ENCODE measurements around the gene C6orf163. TPM values are rescaled to one million over a fixed set of nuclear protein-coding genes. Genes with fewer than 3 reads are reported as not detected.

C6orf163 gene
- total and polyA plus RNA-seq, 2 of the 13 experiments (the other 11 are each of a cell fraction or from before 2014, with no cell fraction given): 0.62 to 1.8 TPM

GRCh38 chr6:87322304-87323212 lies 22.1 kb upstream of the C6orf163 start, which contains the start of gene SMIM8 (continued):
- TF ChIP-seq ZFAT (CRISPR knock-in tag; conservative IDR thresholded peaks at IDR 0.05): no peak
- peak; percentile 52; the same call in 1 of the 2 replicates for TF ChIP-seq MTERF4 (CRISPR knock-in tag; IDR thresholded peaks at IDR 0.05)
- TF ChIP-seq SAP130 (CRISPR knock-in tag; IDR thresholded peaks at IDR 0.05; ENCODE audit: low read depth): peak; percentile 83
- TF ChIP-seq NFE2L1 (CRISPR knock-in tag; IDR thresholded peaks at IDR 0.05; ENCODE audit: borderline replicate concordance): no peak
- TF ChIP-seq ARID5B (CRISPR knock-in tag; IDR thresholded peaks at IDR 0.05): peak; percentile 82; the same call in 1 of the 2 replicates
- no peak for TF ChIP-seq ZNF850 (CRISPR knock-in tag; conservative IDR thresholded peaks at IDR 0.05)
- TF ChIP-seq ZNF430 (CRISPR knock-in tag; IDR thresholded peaks at IDR 0.05): peak; percentile 91; the same call in 1 of the 2 replicates
- TF ChIP-seq ZNF362 (CRISPR knock-in tag; IDR thresholded peaks at IDR 0.05; ENCODE audit: borderline replicate concordance): no peak
- no peak for TF ChIP-seq RBAK (CRISPR knock-in tag; IDR thresholded peaks at IDR 0.05)
- TF ChIP-seq ZNF280D (CRISPR knock-in tag; IDR thresholded peaks at IDR 0.05): no peak
- no peak for TF ChIP-seq ZBTB8A (CRISPR knock-in tag; IDR thresholded peaks at IDR 0.05; ENCODE audit: borderline replicate concordance, low read depth)
- no peak for TF ChIP-seq ZNF652 (CRISPR knock-in tag; IDR thresholded peaks at IDR 0.05; ENCODE audit: borderline replicate concordance, low read depth)
